Testis (tissue), 3 donors: ENCODE results near the gene CEP63. TPM values are rescaled to one million over a fixed set of nuclear protein-coding genes. Genes with fewer than 3 reads are reported as not detected.

ENCODE experiments used
- DNase-seq: peaks from one replicate; pipeline ENCODE4 v3.0.0-alpha.2; 2019
- H3K27ac ChIP-seq, 2 donors: fragments of 200-600 bp; sonication (generic); one replicate each; pipeline ENCODE4 v1.5.1; 2019
- H3K27me3 ChIP-seq: fragments of 200-600 bp; sonication (generic); one replicate; pipeline ENCODE4 v1.5.1; 2019
- H3K36me3 ChIP-seq: fragments of 200-600 bp; sonication (generic); one replicate; pipeline ENCODE4 v1.5.1; 2017; ENCODE audit warnings: low read depth; ENCODE audit errors: missing control alignments
- H3K4me1 ChIP-seq: fragments of 200-600 bp; sonication (generic); one replicate; pipeline ENCODE4 v1.5.1; 2019
- H3K4me3 ChIP-seq, 2 donors: fragments of 200-600 bp; sonication (generic); one replicate each; pipeline ENCODE4 v1.5.1; 2017 to 2019
- H3K9me3 ChIP-seq: fragments of 200-600 bp; sonication (generic); one replicate; pipeline ENCODE4 v1.5.1; 2017
- CTCF ChIP-seq, 3 experiments: fragments of 450-650 bp in 2 of 3; fragments of 200-600 bp in 1 of 3; sonication (generic) in 1 of 3; IDR thresholded peaks; one replicate each; pipeline ENCODE4 v1.5.1; 2016 to 2019; ENCODE audit warnings: antibody characterized with exemption in 3 of 3, mild to moderate bottlenecking in 2 of 3, moderate library complexity in 1 of 3
- POLR2A ChIP-seq: fragments of 450-650 bp; IDR thresholded peaks from one replicate; pipeline ENCODE4 v1.6.1; 2017; ENCODE audit warnings: antibody characterized with exemption, mild to moderate bottlenecking, moderate library complexity
- WGBS, 2 donors: methylation state at CpG; one replicate each; pipeline ENCODE4 v1.1.5; 2018; 5-methylcytosine and 5-hydroxymethylcytosine counted together
- intact Hi-C: fragments of 100-400 bp; cut with DNase I; formaldehyde crosslinking; loops from one replicate; pipeline ENCODE4 v1.15.1; 2023; ENCODE audit warnings: low total_unique reads
- polyA plus RNA-seq: library from polyadenylated mRNA; stranded (reverse); fragments of 350-450 nt; fragmentation: Illumina TruSeq; extraction: RNeasy Lipid Tissue Mini Kit (QIAGEN cat#74804); gene quantifications from one replicate; pipeline ENCODE4 v1.2.3, GENCODE V29; 2014; ENCODE audit warnings: low read depth, low replicate concordance; ENCODE audit not compliant: insufficient read depth
- total RNA-seq, 2 donors: library from RNA; depleted of rRNA; stranded (reverse); fragments of >200 nt; gene quantifications; one replicate each; pipeline ENCODE4 v1.2.3, GENCODE V29; 2016

The CEP63 gene
- total and polyA plus RNA-seq, 3 donors from 2014 or later, result 42.3 to 74.5 (median 45.5) TPM

GRCh38 chr3:134503266-134503665 lies 17.4 kb downstream of the CEP63 start:
- no peak for DNase-seq
- Histone ChIP-seq H3K9me3 (no peaks in the 10 kb centered on the region), H3K4me1 (no peaks in the 10 kb centered on the region), H3K27me3 (no peaks in the 10 kb centered on the region), H3K36me3 (no peaks in the 10 kb centered on the region), H3K27ac (no peak overlapping the region), H3K4me3 (no peak overlapping the region)
- TF ChIP-seq POLR2A (no peak), CTCF (IDR thresholded peaks at IDR 0.05) (no peak)
- 88 to 97% methylated on average over 1 of the region's 1 CpG for WGBS, 2 donors
- intact Hi-C loops, result no loop called here

GRCh38 chr3:134504132-134504531 lies 18.3 kb downstream of the CEP63 start:
- Histone ChIP-seq H3K4me1 (no peaks in the 10 kb centered on the region), H3K27ac (no peak overlapping the region), H3K36me3 (no peaks in the 10 kb centered on the region), H3K4me3 (no peak overlapping the region), H3K27me3 (no peaks in the 10 kb centered on the region), H3K9me3 (no peaks in the 10 kb centered on the region)
- no peak for DNase-seq
- intact Hi-C loops, result no loop called here
- 96 to 98% methylated on average over 2 to 3 of the region's 3 CpGs for whole genome bisulfite sequencing, 2 donors
- TF ChIP-seq CTCF (IDR thresholded peaks at IDR 0.05) (no peak), POLR2A (no peak)

GRCh38 chr3:134505485-134505884 lies 19.6 kb downstream of the CEP63 start:
- Histone ChIP-seq H3K36me3 (no peaks in the 10 kb centered on the region), H3K4me3 (no peak overlapping the region), H3K27ac (no peak overlapping the region), H3K27me3 (no peaks in the 10 kb centered on the region), H3K4me1 (no peaks in the 10 kb centered on the region), H3K9me3 (no peaks in the 10 kb centered on the region)
- no peak for DNase-seq
- TF ChIP-seq CTCF (IDR thresholded peaks at IDR 0.05) (no peak), POLR2A (no peak)
- 80 to 100% methylated on average over 1 to 3 of the region's 3 CpGs for WGBS, 2 donors
- intact Hi-C loops, result no loop called here

DNA sequence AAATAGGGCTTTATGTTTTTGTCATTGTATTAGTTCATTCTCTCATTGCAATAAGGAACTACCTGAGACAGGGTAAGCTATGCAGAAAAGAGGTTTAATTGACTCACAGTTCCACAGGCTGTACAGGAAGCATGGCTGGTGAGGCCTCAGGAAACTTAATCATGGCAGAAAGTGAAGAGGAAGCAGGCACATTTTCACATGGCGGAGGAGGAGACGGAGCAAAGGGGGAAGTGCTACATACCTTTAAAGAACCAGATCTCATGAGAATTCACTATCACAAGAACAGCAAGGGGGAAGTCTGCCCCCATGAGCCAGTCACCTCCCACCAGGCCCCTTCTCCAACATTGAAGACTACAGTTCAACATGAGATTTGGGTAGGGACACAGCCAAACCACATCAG lies 25.6 kb downstream of the CEP63 start:
- no peak overlapping the region for H3K4me3 ChIP-seq
- no peaks in the 10 kb centered on the region for H3K36me3 ChIP-seq
- no peak overlapping the region for H3K27ac ChIP-seq
- 91 to 93% methylated on average over 2 of the region's 2 CpGs for WGBS, 2 donors
- no peaks in the 10 kb centered on the region for H3K27me3 ChIP-seq
- DNase-seq, result no peak
- no peaks in the 10 kb centered on the region for H3K9me3 ChIP-seq
- intact Hi-C loops, result no loop called here
- no peak for TF ChIP-seq POLR2A
- TF ChIP-seq CTCF (IDR thresholded peaks at IDR 0.05), result no peak
- H3K4me1 ChIP-seq, result no peaks in the 10 kb centered on the region

- no peak overlapping the region for H3K4me3 ChIP-seq
- WGBS, 2 donors, result 51 to 54% methylated on average over 3 of the region's 3 CpGs
- H3K36me3 ChIP-seq, result no peaks in the 10 kb centered on the region
- intact Hi-C loops, result no loop called here
- H3K27ac ChIP-seq, result no peak overlapping the region
- no peaks in the 10 kb centered on the region for H3K4me1 ChIP-seq
- no peak for DNase-seq
- H3K9me3 ChIP-seq, result no peaks in the 10 kb centered on the region
- TF ChIP-seq CTCF (IDR thresholded peaks at IDR 0.05) (no peak), POLR2A (no peak)
- no peaks in the 10 kb centered on the region for H3K27me3 ChIP-seq
These were observed 31.0 kb downstream of the CEP63 start for GRCh38 chr3:134516905-134517304.
